NT2/D1 (cell line): Measurements from ENCODE around the gene CAMK2D.

Source experiments
- SUZ12 ChIP-seq: IDR thresholded peaks from 2 replicates; pipeline ENCODE4 v1.6.1; 2011; ENCODE audit not compliant: insufficient read length, insufficient read depth; ENCODE audit errors: extremely low read depth
- YY1 ChIP-seq: IDR thresholded peaks from 2 replicates; pipeline ENCODE4 v1.6.1; 2011; ENCODE audit not compliant: insufficient read length, insufficient read depth

DNA sequence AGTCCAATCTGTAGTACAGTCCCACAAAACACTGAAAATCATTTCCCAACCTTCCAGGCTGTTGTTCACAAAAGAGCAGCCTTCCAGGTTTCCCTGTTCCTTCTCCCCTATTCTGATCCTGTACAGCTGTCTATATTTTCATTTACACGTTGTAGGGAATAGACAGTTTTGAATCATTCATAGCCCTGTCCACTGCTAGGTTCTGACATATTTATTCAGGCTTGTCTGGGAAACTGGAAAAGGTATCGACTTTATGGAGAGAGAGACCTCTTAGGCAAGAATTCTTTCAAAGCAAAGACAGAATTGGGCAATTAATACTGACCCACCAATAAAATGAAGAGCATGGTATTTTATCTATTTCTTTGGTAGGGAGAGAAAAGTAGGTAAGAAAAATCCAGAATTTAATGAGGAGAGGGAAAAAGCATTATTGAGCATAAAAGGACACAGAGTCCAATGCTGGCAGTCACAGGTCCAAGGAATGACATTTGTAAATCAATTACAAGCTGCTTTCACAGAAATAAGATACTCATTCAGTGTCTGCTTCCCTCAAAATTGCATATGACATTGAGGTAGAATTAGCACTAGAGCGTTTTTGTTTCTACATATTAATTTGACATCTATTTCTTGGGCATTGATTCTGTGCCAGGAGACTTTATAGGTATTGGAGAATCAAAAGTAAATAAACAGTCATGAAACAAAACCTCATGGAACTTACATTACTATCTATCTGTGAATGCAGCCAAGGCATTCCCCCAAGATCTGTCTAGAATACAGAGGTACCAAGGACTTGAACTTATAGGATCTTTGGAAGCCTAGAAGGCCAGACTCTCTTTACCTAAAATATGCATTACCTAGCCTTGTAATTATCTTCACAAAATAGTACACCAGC lies 127.2 kb downstream of the CAMK2D start:
- TF ChIP-seq YY1 (no peak), SUZ12 (no peak)
